GM12878 (cell line): ENCODE data around the gene A3GALT2. TPM values are rescaled to one million over a fixed set of nuclear protein-coding genes. Genes with fewer than 3 reads are reported as not detected.

Experiments
- ATAC-seq: fragments of 200-7000 bp; cut with Tn5 transposase; 3 replicates; pipeline ENCODE4 v1.9.1; 2020; ENCODE audit warnings: mild to moderate bottlenecking, moderate library complexity
- BruUV-seq: library from RNA; stranded (reverse); fragments of 400-500 nt; replicated peaks from 2 replicates; lab custom pipeline; 2021; lab: Mats Ljungman, UMichigan
- CTCF ChIA-PET: fragments of 300-600 bp; sonication (Branson Sonifier 250); formaldehyde crosslinking; extraction: SDS; loops from one replicate; lab custom pipeline; 2021; ENCODE audit warnings: inconsistent platforms; lab: Yijun Ruan, JAX
- POLR2A ChIA-PET: fragments of 350-600 bp; formaldehyde crosslinking; extraction: SDS; loops from one replicate; lab custom pipeline; 2021; ENCODE audit warnings: inconsistent platforms; lab: Charles Lee
- RAD21 ChIA-PET: fragments of 300-600 bp; sonication (Branson Sonifier 250); formaldehyde crosslinking; loops from one replicate; lab custom pipeline; 2023; ENCODE audit warnings: antibody characterized with exemption; ENCODE audit not compliant: unreplicated experiment; lab: Charles Lee
- SMC1A ChIA-PET: fragments of 300-600 bp; sonication (Branson Sonifier 250); formaldehyde crosslinking; loops from one replicate; lab custom pipeline; 2023; ENCODE audit not compliant: unreplicated experiment, uncharacterized antibody; lab: Charles Lee
- DNase-seq: peaks from one replicate; pipeline ENCODE4 v3.0.0-alpha.2; 2011; ENCODE audit warnings: low read depth, low spot score
- FAIRE-seq: peaks from 3 replicates; lab custom pipeline; 2011; peaks lifted over from hg19 to GRCh38; lab: Jason Lieb, UNC
- H2AFZ ChIP-seq: 2 replicates; pipeline ENCODE4 v1.6.0; 2011; ENCODE audit warnings: low read depth, low read length, control low read depth; ENCODE audit not compliant: control insufficient read depth
- H3K27ac ChIP-seq: 2 replicates; pipeline ENCODE4 v1.5.1; 2011; ENCODE audit warnings: control low read depth; ENCODE audit not compliant: control insufficient read depth, insufficient read depth
- H3K27me3 ChIP-seq, 2 experiments: replicated peaks in 1 of 2; 2 replicates each; pipeline versions ENCODE4 v1.6.0 to v1.6.1; 2011; ENCODE audit warnings: low read length in 1 of 2; ENCODE audit not compliant: control insufficient read depth in 2 of 2, insufficient read depth in 2 of 2
- H3K36me3 ChIP-seq, 2 experiments: 2 replicates each; pipeline ENCODE4 v1.5.1; 2011; ENCODE audit warnings: low read length in 1 of 2; ENCODE audit not compliant: control insufficient read depth in 2 of 2, insufficient read depth in 2 of 2
- H3K4me1 ChIP-seq: 2 replicates; pipeline ENCODE4 v1.6.1; 2011; ENCODE audit warnings: mild to moderate bottlenecking, low read length, moderate library complexity, mixed read lengths; ENCODE audit not compliant: control insufficient read depth, insufficient read depth
- H3K4me2 ChIP-seq: 2 replicates; pipeline ENCODE4 v1.6.0; 2011; ENCODE audit warnings: control low read depth; ENCODE audit not compliant: control insufficient read depth, insufficient read depth
- H3K4me3 ChIP-seq: fragments of 200-600 bp; sonication (generic); 2 replicates; pipeline ENCODE4 v1.5.1; 2016
- H3K79me2 ChIP-seq: 2 replicates; pipeline ENCODE4 v1.6.0; 2011; ENCODE audit warnings: low read length; ENCODE audit not compliant: control insufficient read depth, insufficient read depth
- H3K9ac ChIP-seq: 2 replicates; pipeline ENCODE4 v1.8.0; 2011; ENCODE audit warnings: low read length, control low read depth, mixed read lengths; ENCODE audit not compliant: control insufficient read depth, insufficient read depth
- H3K9me3 ChIP-seq: replicated peaks from 3 replicates; pipeline ENCODE4 v1.5.1; 2011; ENCODE audit warnings: mild to moderate bottlenecking, low read length; ENCODE audit not compliant: control insufficient read depth, insufficient read depth
- H4K20me1 ChIP-seq: 2 replicates; pipeline ENCODE4 v1.6.0; 2011; ENCODE audit not compliant: control insufficient read depth, insufficient read depth
- BACH1 ChIP-seq: fragments of 450-650 bp; IDR thresholded peaks from 2 replicates; pipeline ENCODE4 v1.6.1; 2017; ENCODE audit warnings: mild to moderate bottlenecking, borderline replicate concordance
- CHD1 ChIP-seq: IDR thresholded peaks from 2 replicates; pipeline ENCODE4 v1.6.1; 2012; ENCODE audit warnings: low read depth, low read length, improper control_type of control experiment
- CHD2 ChIP-seq: IDR thresholded peaks from 2 replicates; pipeline ENCODE4 v1.6.1; 2011; ENCODE audit warnings: low read depth, low read length, improper control_type of control experiment, borderline replicate concordance
- YY1 ChIP-seq: IDR thresholded peaks from 2 replicates; pipeline ENCODE4 v1.6.1; 2011; ENCODE audit warnings: low read depth, mild to moderate bottlenecking, low read length
- ZNF274 ChIP-seq: IDR thresholded peaks from one replicate; pipeline ENCODE4 v1.8.0; 2011; ENCODE audit not compliant: insufficient read length, insufficient read depth
- ZZZ3 ChIP-seq: IDR thresholded peaks from 2 replicates; pipeline ENCODE4 v1.6.1; 2011; ENCODE audit warnings: low read depth; ENCODE audit not compliant: control insufficient read depth, insufficient read length
- WGBS: methylation state at CpG from one replicate; pipeline ENCODE4 v1.1.6; 2016; ENCODE audit warnings: low lambda C conversion rate; ENCODE audit not compliant: insufficient replicate concordance, insufficient coverage; ENCODE audit errors: missing lambda C conversion rate; 5-methylcytosine and 5-hydroxymethylcytosine counted together
- in situ Hi-C: fragments of 300-500 bp; cut with MboI; formaldehyde crosslinking; loops from 9 replicates; pipeline ENCODE4 v1.14.3; 2018; ENCODE audit warnings: mixed read lengths
- intact Hi-C: fragments of 100-400 bp; cut with micrococcal nuclease; formaldehyde crosslinking; loops from one replicate; pipeline ENCODE4 v1.14.2; 2022; ENCODE audit not compliant: unreplicated experiment
- polyA plus RNA-seq, 11 experiments: library from polyadenylated mRNA; depleted of rRNA in 4 of 11; unstranded in 6 of 11; stranded (reverse) in 5 of 11; fragments of >200 nt; fragmentation: Nextera tagmentation in 4 of 11; fragmentation: Illumina TruSeq in 1 of 11; extraction: Ambion mirVana in 4 of 11; extraction: Trizol in 1 of 11; gene quantifications; 1 replicate in 1 of 11; 2 replicates in 10 of 11; pipeline versions ENCODE4 v1.2.1 to v1.2.3, GENCODE V29; 2011 to 2016; ENCODE audit warnings: inconsistent platforms in 2 of 11, missing spikeins in 2 of 11, low read depth in 1 of 11
- total RNA-seq, 4 experiments: library from RNA; depleted of rRNA in 3 of 4; stranded (reverse); fragments of >200 nt in 3 of 4; fragmentation: Illumina TruSeq in 1 of 4; extraction: Trizol in 1 of 4; gene quantifications; 2 replicates each; pipeline versions ENCODE4 v1.2.1 to v1.2.3, GENCODE V29; 2013 to 2021
- TF ChIP-seq, protein P1 (sequence below): IDR thresholded peaks from 2 replicates; pipeline ENCODE4 v1.6.1; 2011; ENCODE audit warnings: low read depth, mild to moderate bottlenecking, low read length, moderate library complexity, borderline replicate concordance; ENCODE audit errors: extremely low read depth
- TF ChIP-seq, protein P2 (sequence below): IDR thresholded peaks from 2 replicates; pipeline ENCODE4 v1.6.1; 2012; ENCODE audit warnings: improper control_type of control experiment, low read depth, low read length; ENCODE audit not compliant: insufficient replicate concordance
- TF ChIP-seq, protein P3 (sequence below): IDR thresholded peaks from 2 replicates; pipeline ENCODE4 v1.6.1; 2011; ENCODE audit warnings: borderline replicate concordance, low read depth, mild to moderate bottlenecking, moderate library complexity, low read length; ENCODE audit not compliant: insufficient read depth, poor library complexity, severe bottlenecking
- TF ChIP-seq, protein P4 (sequence below): fragments of 450-650 bp; IDR thresholded peaks from 2 replicates; pipeline ENCODE4 v1.6.1; 2017; ENCODE audit warnings: mild to moderate bottlenecking, moderate library complexity

The A3GALT2 gene
- total and polyA plus RNA-seq, 10 of the 15 experiments (the other 5 are each of a cell fraction or from before 2014, with no cell fraction given) = not detected

DNA sequence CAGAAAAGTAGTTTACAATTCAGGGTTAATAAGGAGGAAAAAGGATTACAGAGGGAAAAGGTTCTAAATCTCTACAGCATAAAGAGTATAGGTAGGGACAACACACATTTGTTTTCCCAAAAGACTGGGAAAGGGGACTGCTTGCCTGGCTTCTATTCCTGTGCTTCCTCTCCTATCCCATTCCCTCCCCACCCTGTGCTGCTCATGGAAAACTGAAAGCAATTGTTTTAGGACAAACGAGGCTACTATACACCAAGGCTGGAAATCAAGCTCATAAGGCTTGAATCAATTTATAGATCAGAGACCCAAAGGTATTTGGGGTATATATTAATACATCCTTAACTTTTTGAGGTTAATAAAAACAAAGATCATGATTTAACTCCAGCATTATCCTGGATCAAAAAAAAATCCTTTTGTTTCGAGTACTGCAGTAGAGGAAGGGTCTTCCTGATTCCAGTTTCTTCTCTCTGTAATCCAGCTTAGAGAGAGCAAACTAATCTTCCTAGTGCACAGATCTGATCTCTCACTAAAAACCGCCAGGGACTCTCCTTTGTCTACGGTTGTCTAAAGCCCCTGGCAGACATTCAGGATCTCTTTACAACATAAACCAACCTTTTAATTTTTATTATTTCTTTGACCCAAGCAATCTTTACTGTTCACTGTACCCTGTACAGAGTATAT is 37.4 kb upstream of the A3GALT2 start (continued):
- TF ChIP-seq, protein P1, sequence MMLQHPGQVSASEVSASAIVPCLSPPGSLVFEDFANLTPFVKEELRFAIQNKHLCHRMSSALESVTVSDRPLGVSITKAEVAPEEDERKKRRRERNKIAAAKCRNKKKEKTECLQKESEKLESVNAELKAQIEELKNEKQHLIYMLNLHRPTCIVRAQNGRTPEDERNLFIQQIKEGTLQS = no peak

DNA sequence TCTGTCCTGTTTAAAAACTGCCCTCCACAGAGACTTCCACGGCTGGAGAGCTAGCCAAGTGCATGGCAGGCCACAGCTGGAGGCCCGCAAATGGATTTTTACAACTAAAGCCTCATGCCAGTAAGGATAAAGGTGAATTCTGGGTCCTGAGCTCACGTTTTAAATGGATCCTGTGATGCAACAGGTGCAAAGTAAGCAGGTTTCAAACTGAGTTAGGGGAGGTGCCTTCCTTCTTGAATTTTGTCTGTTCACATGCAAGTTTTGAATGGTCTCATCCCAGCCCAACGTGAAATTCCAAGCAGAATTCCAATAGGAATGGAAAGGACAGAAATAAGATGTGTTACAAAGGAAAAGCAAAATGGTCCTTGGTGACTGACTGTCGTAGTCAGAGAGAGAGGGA is 36.2 kb upstream of the A3GALT2 start:
- intact Hi-C loops = no loop called here
- Histone ChIP-seq H4K20me1 (no peaks in the 10 kb centered on the region), H3K4me2 (no peak overlapping the region), H3K4me3 (no peak overlapping the region), H2AFZ (no peak overlapping the region), H3K9ac (no peak overlapping the region), H3K27me3 (no peaks in the 10 kb centered on the region), H3K4me1 (no peaks in the 10 kb centered on the region), H3K9me3 (no peaks in the 10 kb centered on the region), H3K36me3 (no peaks in the 10 kb centered on the region), H3K27ac (no peak overlapping the region), H3K79me2 (no peaks in the 10 kb centered on the region)
- in situ Hi-C loops = no loop called here
- POLR2A ChIA-PET = no interaction called here
- SMC1A ChIA-PET = interaction anchor here (0.6 kb wide), 1 partner anchor 114 kb away, joined by 3 read pairs; no protein-coding TSS in a partner anchor
- CTCF ChIA-PET = interaction anchor here (0.6 to 0.8 kb wide), 2 partner anchors 31 to 110 kb away, joined by 3 read pairs; no protein-coding TSS in a partner anchor
- DNase-seq (no peak), FAIRE-seq (no peak), ATAC-seq (no peak)
- WGBS = 58% methylated on average over 5 of the region's 5 CpGs
- RAD21 ChIA-PET = no interaction called here
- BruUV-seq = no TSS peak
- TF ChIP-seq ZZZ3 (no peak), CHD1 (no peak), CHD2 (no peak), ZNF274 (no peak), BACH1 (no peak), YY1 (no peak)
- TF ChIP-seq, protein P2, sequence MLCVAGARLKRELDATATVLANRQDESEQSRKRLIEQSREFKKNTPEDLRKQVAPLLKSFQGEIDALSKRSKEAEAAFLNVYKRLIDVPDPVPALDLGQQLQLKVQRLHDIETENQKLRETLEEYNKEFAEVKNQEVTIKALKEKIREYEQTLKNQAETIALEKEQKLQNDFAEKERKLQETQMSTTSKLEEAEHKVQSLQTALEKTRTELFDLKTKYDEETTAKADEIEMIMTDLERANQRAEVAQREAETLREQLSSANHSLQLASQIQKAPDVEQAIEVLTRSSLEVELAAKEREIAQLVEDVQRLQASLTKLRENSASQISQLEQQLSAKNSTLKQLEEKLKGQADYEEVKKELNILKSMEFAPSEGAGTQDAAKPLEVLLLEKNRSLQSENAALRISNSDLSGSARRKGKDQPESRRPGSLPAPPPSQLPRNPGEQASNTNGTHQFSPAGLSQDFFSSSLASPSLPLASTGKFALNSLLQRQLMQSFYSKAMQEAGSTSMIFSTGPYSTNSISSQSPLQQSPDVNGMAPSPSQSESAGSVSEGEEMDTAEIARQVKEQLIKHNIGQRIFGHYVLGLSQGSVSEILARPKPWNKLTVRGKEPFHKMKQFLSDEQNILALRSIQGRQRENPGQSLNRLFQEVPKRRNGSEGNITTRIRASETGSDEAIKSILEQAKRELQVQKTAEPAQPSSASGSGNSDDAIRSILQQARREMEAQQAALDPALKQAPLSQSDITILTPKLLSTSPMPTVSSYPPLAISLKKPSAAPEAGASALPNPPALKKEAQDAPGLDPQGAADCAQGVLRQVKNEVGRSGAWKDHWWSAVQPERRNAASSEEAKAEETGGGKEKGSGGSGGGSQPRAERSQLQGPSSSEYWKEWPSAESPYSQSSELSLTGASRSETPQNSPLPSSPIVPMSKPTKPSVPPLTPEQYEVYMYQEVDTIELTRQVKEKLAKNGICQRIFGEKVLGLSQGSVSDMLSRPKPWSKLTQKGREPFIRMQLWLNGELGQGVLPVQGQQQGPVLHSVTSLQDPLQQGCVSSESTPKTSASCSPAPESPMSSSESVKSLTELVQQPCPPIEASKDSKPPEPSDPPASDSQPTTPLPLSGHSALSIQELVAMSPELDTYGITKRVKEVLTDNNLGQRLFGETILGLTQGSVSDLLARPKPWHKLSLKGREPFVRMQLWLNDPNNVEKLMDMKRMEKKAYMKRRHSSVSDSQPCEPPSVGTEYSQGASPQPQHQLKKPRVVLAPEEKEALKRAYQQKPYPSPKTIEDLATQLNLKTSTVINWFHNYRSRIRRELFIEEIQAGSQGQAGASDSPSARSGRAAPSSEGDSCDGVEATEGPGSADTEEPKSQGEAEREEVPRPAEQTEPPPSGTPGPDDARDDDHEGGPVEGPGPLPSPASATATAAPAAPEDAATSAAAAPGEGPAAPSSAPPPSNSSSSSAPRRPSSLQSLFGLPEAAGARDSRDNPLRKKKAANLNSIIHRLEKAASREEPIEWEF = no peak
- TF ChIP-seq, protein P3, sequence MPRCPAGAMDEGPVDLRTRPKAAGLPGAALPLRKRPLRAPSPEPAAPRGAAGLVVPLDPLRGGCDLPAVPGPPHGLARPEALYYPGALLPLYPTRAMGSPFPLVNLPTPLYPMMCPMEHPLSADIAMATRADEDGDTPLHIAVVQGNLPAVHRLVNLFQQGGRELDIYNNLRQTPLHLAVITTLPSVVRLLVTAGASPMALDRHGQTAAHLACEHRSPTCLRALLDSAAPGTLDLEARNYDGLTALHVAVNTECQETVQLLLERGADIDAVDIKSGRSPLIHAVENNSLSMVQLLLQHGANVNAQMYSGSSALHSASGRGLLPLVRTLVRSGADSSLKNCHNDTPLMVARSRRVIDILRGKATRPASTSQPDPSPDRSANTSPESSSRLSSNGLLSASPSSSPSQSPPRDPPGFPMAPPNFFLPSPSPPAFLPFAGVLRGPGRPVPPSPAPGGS = no peak
- TF ChIP-seq, protein P4, sequence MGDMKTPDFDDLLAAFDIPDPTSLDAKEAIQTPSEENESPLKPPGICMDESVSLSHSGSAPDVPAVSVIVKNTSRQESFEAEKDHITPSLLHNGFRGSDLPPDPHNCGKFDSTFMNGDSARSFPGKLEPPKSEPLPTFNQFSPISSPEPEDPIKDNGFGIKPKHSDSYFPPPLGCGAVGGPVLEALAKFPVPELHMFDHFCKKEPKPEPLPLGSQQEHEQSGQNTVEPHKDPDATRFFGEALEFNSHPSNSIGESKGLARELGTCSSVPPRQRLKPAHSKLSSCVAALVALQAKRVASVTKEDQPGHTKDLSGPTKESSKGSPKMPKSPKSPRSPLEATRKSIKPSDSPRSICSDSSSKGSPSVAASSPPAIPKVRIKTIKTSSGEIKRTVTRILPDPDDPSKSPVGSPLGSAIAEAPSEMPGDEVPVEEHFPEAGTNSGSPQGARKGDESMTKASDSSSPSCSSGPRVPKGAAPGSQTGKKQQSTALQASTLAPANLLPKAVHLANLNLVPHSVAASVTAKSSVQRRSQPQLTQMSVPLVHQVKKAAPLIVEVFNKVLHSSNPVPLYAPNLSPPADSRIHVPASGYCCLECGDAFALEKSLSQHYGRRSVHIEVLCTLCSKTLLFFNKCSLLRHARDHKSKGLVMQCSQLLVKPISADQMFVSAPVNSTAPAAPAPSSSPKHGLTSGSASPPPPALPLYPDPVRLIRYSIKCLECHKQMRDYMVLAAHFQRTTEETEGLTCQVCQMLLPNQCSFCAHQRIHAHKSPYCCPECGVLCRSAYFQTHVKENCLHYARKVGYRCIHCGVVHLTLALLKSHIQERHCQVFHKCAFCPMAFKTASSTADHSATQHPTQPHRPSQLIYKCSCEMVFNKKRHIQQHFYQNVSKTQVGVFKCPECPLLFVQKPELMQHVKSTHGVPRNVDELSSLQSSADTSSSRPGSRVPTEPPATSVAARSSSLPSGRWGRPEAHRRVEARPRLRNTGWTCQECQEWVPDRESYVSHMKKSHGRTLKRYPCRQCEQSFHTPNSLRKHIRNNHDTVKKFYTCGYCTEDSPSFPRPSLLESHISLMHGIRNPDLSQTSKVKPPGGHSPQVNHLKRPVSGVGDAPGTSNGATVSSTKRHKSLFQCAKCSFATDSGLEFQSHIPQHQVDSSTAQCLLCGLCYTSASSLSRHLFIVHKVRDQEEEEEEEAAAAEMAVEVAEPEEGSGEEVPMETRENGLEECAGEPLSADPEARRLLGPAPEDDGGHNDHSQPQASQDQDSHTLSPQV = no peak
